ENCODE results near the gene GFOD2.
A peak's percentile ranks its signal among the peaks of the same experiment; 100 is the strongest.

GFOD2 gene

GRCh38 chr16:67668495-67669157, 50.5 kb downstream of the GFOD2 start:
- DNase-seq = no peak

GRCh38 chr16:67667817-67668494, 51.2 kb downstream of the GFOD2 start:
- peak; percentile 74 for DNase-seq

DNA sequence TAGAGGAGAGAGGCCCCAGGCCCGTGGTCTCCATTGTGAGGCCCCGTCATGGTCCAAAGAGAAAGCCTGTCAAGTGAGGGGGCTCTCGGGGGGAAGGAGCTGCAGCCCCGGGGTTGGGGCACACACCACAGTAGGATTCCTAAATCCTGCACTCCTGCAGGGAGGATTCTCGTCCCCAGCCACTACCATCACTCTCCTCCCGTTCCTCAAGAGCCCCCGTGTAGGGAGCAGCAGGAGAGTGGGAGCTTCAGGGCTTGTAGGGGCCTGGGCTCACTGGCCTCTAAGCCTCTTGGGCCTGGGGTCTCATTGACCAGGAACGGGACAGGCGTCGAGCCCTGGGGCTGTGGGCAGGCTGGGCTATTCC, 51.7 kb downstream of the GFOD2 start:
- no peak for DNase-seq

GRCh38 chr16:67666559-67667452, 52.3 kb downstream of the GFOD2 start, which contains the start of the genes C16orf86 and ENKD1:
C16orf86 (plus strand) TSS chr16:67666814; CDS start chr16:67666971, 157 bp downstream.
ENKD1 (minus strand) TSS chr16:67666750; CDS start chr16:67666442, 308 bp downstream.
- DNase-seq = peak; percentile 76

DNA sequence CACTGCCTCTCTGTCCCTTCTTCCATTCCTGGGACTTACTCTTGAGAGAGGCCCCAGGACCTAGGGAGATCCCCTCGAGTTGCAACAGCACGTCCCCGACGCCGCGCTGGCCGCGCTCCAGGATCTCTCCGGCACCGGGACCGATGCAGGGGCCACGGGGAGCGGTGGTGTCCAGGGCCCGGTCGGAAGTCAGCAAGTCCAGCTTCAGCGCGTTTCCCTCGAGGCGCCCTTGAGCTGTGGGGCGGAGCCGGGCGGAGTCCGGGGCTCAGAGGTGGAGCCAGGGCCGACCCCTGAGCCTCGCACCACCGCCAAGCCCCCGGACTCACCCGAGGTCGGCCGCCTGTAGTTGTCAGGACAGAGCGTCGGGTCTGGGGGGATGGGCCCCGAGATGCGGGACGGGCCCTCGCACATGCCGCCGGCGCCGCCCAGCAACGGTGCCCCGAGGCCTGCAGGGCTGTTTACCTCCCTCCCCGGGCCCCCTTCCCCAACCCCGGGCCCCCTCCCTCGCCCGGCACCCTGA, 53.0 kb downstream of the GFOD2 start:
- no peak for DNase-seq

GRCh38 chr16:67665598-67665997, 53.5 kb downstream of the GFOD2 start:
- no peak for DNase-seq

DNA sequence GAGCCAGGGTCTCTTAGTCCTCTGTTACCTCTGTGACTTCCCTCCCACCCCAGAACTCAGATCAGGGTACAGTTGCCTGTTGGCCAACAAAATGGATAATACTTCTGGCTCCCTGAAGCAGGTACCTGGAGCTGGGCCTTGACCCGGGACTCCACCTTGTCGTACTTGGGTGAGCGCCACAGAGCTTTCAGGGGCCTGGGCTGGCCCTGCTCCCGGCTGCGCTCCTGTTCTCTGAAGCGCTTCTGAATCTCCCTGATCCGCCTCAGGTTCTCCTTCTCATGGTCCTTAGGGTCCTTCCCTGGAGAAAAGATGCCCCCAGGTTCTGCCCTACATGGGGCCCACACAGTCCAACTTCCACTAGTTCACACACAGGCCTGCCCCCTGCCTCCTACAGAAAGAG, 54.2 kb downstream of the GFOD2 start:
- no peak for DNase-seq

- DNase-seq = no peak
These were observed 54.9 kb downstream of the GFOD2 start for GRCh38 chr16:67664258-67664657.

DNA sequence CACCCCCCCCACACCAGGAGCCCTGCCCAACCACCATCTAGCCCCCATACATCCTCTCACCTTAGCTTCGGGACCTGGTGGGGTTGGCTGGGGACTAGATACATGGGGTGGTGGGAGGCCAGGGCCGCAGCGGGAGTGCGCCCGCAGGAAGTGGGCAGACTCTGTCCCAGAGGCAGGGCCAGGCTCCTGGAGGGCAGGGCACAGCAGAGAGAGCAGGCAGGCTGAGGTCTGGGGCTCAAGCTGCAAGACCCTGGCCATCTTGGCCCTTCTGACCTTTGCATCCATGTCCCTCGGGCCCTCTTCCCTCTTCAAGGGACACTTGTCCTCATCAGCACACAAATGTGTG, 55.3 kb downstream of the GFOD2 start:
- DNase-seq = no peak

GRCh38 chr16:67663151-67663876, 55.8 kb downstream of the GFOD2 start:
- peak; percentile 11 for DNase-seq

DNA sequence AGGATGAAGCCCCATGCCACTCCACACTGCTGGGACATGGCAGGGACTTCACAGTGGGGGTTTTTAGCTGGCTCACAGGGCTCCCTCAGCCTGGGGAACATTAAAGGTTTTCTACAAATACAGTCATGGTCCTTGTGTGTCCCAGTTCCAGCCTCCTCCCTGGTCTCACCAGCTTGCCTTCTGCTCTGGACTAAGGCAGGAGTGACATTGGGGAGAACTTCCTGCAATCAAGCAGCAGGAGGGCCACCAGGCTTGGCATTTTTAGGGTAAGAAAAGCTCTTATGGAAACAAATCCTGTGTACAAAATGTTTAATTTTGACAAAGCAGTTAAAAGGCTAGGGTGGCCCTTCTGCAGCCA, 56.5 kb downstream of the GFOD2 start:
- no peak for DNase-seq

- DNase-seq = no peak
These were observed 57.0 kb downstream of the GFOD2 start for GRCh38 chr16:67661886-67662652.

DNA sequence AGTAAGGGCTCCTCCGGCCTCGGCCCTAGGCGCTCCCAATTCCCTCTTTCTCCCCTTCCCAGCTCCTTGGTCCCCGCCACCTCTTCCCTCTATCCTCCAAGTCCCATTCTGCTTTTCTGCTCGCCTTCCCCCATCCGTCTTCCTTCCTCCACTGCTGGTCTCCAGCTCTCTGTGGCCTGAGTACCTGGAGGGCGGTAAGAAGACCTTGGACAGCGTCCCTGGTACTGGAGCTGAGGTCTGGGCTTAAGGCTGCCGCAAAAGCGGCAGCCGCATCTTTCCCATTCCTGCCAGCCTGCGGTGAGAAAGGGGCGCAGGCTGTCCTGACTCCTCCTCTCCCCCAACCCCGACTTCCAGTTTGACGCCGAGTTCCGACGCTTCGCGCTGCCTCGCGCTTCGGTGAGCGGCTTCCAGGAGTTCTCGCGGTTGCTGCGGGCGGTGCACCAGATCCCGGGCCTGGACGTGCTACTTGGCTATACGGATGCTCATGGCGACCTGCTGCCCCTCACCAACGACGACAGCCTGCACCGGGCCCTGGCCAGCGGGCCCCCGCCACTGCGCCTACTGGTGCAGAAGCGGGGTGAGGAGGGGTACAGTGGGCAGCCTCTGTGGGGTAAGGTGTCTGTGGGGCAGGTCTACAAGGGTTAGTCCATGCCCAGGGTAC, 57.9 kb downstream of the GFOD2 start:
- DNase-seq = no peak

DNA sequence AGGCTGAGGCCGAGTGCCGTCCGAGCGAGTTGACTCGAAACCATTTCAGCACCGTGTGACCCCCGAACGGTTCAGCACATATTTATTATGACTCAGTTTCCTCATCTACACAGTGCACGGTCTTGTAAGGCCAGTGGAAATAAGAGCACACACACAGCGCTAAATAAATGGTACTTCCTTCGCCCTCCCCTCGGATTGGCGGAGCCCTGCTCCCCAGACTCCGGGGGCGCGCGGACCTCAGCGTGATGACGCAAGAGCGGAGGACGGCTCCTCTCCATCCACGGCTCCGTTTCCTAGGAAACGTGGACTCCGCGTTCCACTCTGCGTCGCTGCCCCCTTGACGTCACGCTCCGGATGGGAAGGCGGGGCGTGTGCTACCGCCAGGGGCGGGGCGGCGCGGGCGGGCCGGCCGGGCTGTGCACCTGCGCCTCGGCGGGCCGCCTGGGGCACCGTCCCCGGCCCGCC, 58.5 kb downstream of the GFOD2 start, which contains the start of gene PARD6A:
TSS of gene PARD6A (plus strand) at position 397 of the 465 bp plus-strand sequence. CDS start 79 bp downstream, outside the sequence.
- peak; percentile 95 for DNase-seq

- DNase-seq = peak; percentile 89
These were observed 59.2 kb downstream of the GFOD2 start, which contains the start of gene ACD for GRCh38 chr16:67659675-67660563. ACD (minus strand) TSS chr16:67660260; CDS start chr16:67660220, 40 bp downstream.

DNA sequence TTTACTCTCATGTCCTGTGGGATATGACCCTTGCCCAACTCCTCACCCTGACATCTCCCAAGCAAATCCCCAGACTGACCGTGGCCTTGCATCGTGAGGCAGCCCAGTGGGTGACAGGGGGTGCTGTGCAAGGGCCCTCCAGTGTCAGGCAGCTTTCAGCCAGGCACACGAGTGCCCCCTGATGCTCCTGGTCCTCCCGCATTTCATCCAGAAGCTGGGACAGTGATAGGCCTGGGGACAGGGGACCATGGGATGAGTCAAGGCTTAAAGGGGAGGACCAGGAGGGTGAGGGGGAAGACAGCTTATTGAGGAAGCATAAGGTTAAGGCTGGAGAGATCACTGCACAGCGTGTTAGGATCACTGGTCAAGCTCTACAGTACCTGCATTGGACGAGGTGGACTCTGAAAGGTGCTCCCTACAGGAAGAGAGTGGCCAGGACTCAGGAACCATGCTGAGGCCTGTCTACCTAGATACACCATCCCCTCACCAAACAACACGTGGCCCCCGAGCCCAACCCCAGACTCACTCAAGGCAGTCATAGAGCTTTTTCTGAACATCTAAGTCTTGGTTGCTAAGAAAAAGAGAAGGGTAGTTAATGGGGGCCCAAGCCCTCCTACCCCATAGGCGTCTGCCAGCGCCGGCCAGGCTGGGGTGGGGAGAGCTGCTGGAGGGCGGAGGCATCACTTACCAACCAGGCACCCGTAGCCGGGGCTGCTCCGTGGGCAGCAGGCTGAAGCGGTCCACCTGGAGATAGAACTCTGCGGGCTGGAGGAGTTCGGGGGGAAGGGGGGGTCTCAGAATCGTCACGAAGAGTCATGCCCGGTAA, 60.1 kb downstream of the GFOD2 start:
- DNase-seq = no peak

- no peak for DNase-seq
These were observed 61.2 kb downstream of the GFOD2 start for GRCh38 chr16:67657751-67658518.

DNA sequence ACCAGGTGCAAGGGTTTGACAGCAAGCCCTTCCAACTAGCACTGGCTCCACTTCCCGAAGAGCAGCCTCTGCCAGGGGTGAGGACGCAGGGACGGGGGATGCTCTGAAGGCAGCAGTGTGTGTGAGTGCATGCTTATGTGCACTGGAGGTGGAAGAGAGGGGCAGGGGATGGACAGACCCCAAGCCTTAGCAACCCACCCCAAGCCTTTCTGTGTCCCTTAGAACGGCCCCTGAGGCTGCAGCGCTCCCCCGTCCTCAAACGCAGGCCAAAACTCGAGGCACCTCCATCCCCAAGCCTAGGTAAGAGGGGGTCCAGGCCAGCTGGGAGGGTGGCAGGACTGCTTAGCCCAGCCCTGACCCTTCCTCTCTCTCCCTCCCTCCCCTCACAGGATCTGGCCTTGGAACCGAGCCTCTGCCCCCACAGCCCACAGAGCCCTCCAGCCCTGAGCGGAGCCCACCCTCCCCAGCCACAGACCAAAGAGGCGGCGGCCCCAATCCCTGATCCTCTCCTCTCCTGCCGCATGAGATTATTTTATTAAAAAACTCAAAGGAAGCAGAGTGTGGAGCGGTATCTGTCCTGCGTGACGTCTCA, 62.0 kb downstream of the GFOD2 start:
- no peak for DNase-seq

All from stimulated activated naive CD4-positive, alpha-beta T cell treated with Interleukin-2 at 50 U/mL for 16 hours (primary cell).